Neural cell (in vitro differentiated cells): ENCODE results near the gene CDC6. TPM values are rescaled to one million over a fixed set of nuclear protein-coding genes. Genes with fewer than 3 reads are reported as not detected.
"Not testable (repeated sequence)": the region's sequence is repeated elsewhere in the genome, so short reads cannot be mapped to it uniquely, and the experiment has no call there.

Experiments used
- H2AFZ ChIP-seq: fragments of 200-600, 300-800 bp; sonication (generic), shearing (Covaris generic); 2 replicates; pipeline ENCODE4 v1.6.0; 2014; ENCODE audit warnings: low read depth, mild to moderate bottlenecking, antibody characterized with exemption, low read length, moderate library complexity
- H3F3A ChIP-seq: fragments of 200-600 bp; shearing (Covaris generic); 2 replicates; pipeline ENCODE4 v1.6.1; 2016; ENCODE audit warnings: mild to moderate bottlenecking, moderate library complexity, mixed read lengths, antibody characterized with exemption, low read length; ENCODE audit not compliant: insufficient read depth, poor library complexity, severe bottlenecking
- H3K27ac ChIP-seq: fragments of 200-600, 300-800 bp; sonication (generic), shearing (Covaris generic); 2 replicates; pipeline ENCODE4 v1.5.1; 2014; ENCODE audit warnings: mild to moderate bottlenecking, low read length, moderate library complexity
- H3K27me3 ChIP-seq: fragments of 300-800, 200-600 bp; sonication (generic), shearing (Covaris generic); 2 replicates; pipeline ENCODE4 v1.6.0; 2014; ENCODE audit warnings: mild to moderate bottlenecking, low read depth, low read length, moderate library complexity; ENCODE audit not compliant: insufficient read depth
- H3K36me3 ChIP-seq: fragments of 300-800, 200-600 bp; sonication (generic), shearing (Covaris generic); 2 replicates; pipeline ENCODE4 v1.5.1; 2014; ENCODE audit warnings: mild to moderate bottlenecking, antibody characterized with exemption, low read length, moderate library complexity; ENCODE audit not compliant: insufficient read depth
- H3K4me2 ChIP-seq: fragments of 300-800, 200-600 bp; sonication (generic), shearing (Covaris generic); 2 replicates; pipeline ENCODE4 v1.6.0; 2014; ENCODE audit warnings: mild to moderate bottlenecking, low read length
- H3K4me3 ChIP-seq: fragments of 300-800, 200-600 bp; sonication (generic), shearing (Covaris generic); 2 replicates; pipeline ENCODE4 v1.5.1; 2014; ENCODE audit warnings: mild to moderate bottlenecking, low read length, moderate library complexity
- H3K79me2 ChIP-seq: fragments of 200-600 bp; shearing (Covaris generic); replicated peaks from 2 replicates; pipeline ENCODE4 v1.6.0; 2014; ENCODE audit warnings: mild to moderate bottlenecking, low read length, moderate library complexity; ENCODE audit not compliant: insufficient read depth
- H3K9ac ChIP-seq: fragments of 300-800, 200-600 bp; sonication (generic), shearing (Covaris generic); 2 replicates; pipeline ENCODE4 v1.6.1; 2016; ENCODE audit warnings: mild to moderate bottlenecking, low read length, mixed read lengths
- H3K9me2 ChIP-seq: fragments of 200-600 bp; shearing (Covaris generic); 2 replicates; pipeline ENCODE4 v1.6.1; 2016; ENCODE audit warnings: mild to moderate bottlenecking, low read length, mixed read lengths; ENCODE audit not compliant: insufficient read depth
- H3K9me3 ChIP-seq: fragments of 200-600, 300-800 bp; sonication (generic), shearing (Covaris generic); 2 replicates; pipeline ENCODE4 v1.6.1; 2016; ENCODE audit warnings: mild to moderate bottlenecking, mixed run types, low read length, moderate library complexity, mixed read lengths
- H4K20me1 ChIP-seq: fragments of 200-600 bp; shearing (Covaris generic); 2 replicates; pipeline ENCODE4 v1.6.1; 2016; ENCODE audit warnings: mild to moderate bottlenecking, mixed run types; ENCODE audit not compliant: insufficient read depth
- EP300 ChIP-seq: fragments of 450-650 bp; conservative IDR thresholded peaks from 2 replicates; pipeline ENCODE4 v1.6.1; 2014; ENCODE audit warnings: antibody characterized with exemption, mild to moderate bottlenecking, moderate library complexity; ENCODE audit not compliant: poor library complexity, severe bottlenecking
- EZH2 ChIP-seq: fragments of 200-600, 300-800 bp; shearing (Covaris generic), sonication (generic); IDR thresholded peaks from 2 replicates; pipeline ENCODE4 v1.6.1; 2014; ENCODE audit warnings: antibody characterized with exemption, low read length, borderline replicate concordance, mild to moderate bottlenecking; ENCODE audit not compliant: insufficient read depth, poor library complexity, severe bottlenecking
- MXI1 ChIP-seq: fragments of 450-650 bp; conservative IDR thresholded peaks from 2 replicates; pipeline ENCODE4 v1.6.1; 2014; ENCODE audit warnings: antibody characterized with exemption, mild to moderate bottlenecking; ENCODE audit not compliant: poor library complexity, severe bottlenecking
- POLR2AphosphoS5 ChIP-seq: IDR thresholded peaks from 2 replicates; pipeline ENCODE4 v1.6.1; 2012
- RAD21 ChIP-seq: fragments of 450-650 bp; conservative IDR thresholded peaks from 2 replicates; pipeline ENCODE4 v1.6.1; 2014; ENCODE audit warnings: antibody characterized with exemption, mild to moderate bottlenecking, moderate library complexity
- REST ChIP-seq: IDR thresholded peaks from 2 replicates; pipeline ENCODE4 v1.6.1; 2012; ENCODE audit warnings: borderline replicate concordance
- SMC3 ChIP-seq: fragments of 450-650 bp; conservative IDR thresholded peaks from 2 replicates; pipeline ENCODE4 v1.6.1; 2014; ENCODE audit warnings: antibody characterized with exemption, mild to moderate bottlenecking, moderate library complexity; ENCODE audit not compliant: poor library complexity
- TAF1 ChIP-seq: IDR thresholded peaks from 2 replicates; pipeline ENCODE4 v1.6.1; 2012; ENCODE audit warnings: low read depth
- polyA plus RNA-seq: library from polyadenylated mRNA; depleted of rRNA; stranded (reverse); fragments of >200 nt; gene quantifications from 2 replicates; pipeline ENCODE4 v1.2.3, GENCODE V29; 2014
- TF ChIP-seq, protein P1 (sequence below): fragments of 450-650 bp; IDR thresholded peaks from 2 replicates; pipeline ENCODE4 v1.5.1; 2014; ENCODE audit warnings: antibody characterized with exemption, mild to moderate bottlenecking, moderate library complexity; ENCODE audit not compliant: poor library complexity, severe bottlenecking

Gene CDC6
- polyA plus RNA-seq, 1 donor from 2014 or later, result 2.2 TPM

DNA sequence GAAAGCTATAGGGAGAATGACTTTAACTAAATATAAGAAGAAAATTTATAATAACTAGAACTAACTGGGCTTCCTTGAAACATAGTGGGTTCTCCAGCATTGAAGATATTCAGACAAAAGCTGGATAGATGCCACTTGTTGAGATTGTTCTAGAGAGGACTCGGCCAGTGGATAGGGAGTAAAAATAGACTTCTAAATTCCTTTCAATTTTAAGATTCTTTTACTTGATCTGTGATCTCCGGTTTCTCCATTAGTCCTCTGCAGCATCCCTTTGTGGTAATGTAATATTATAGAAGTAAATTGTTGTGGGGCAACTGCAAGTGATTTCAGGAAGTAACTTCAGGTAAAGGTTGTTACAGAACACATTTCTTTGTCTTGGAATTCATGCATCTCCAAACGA lies 11.0 kb downstream of the CDC6 start:
- TF ChIP-seq MXI1, result no peak
- TF ChIP-seq TAF1, result no peak
- TF ChIP-seq, protein P1, sequence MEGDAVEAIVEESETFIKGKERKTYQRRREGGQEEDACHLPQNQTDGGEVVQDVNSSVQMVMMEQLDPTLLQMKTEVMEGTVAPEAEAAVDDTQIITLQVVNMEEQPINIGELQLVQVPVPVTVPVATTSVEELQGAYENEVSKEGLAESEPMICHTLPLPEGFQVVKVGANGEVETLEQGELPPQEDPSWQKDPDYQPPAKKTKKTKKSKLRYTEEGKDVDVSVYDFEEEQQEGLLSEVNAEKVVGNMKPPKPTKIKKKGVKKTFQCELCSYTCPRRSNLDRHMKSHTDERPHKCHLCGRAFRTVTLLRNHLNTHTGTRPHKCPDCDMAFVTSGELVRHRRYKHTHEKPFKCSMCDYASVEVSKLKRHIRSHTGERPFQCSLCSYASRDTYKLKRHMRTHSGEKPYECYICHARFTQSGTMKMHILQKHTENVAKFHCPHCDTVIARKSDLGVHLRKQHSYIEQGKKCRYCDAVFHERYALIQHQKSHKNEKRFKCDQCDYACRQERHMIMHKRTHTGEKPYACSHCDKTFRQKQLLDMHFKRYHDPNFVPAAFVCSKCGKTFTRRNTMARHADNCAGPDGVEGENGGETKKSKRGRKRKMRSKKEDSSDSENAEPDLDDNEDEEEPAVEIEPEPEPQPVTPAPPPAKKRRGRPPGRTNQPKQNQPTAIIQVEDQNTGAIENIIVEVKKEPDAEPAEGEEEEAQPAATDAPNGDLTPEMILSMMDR, result no peak
- TF ChIP-seq RAD21, result no peak
- TF ChIP-seq REST, result no peak
- no peak for TF ChIP-seq EP300
- TF ChIP-seq EZH2, result no peak
- no peak for TF ChIP-seq POLR2AphosphoS5
- no peak for TF ChIP-seq SMC3
- Histone ChIP-seq H3K9me2 (no peaks in the 10 kb centered on the region), H2AFZ (no peak overlapping the region), H3K9ac (no peak overlapping the region), H3K9me3 (no peaks in the 10 kb centered on the region), H3K27ac (no peak overlapping the region), H3F3A (no peaks in the 10 kb centered on the region), H3K4me2 (no peak overlapping the region), H3K36me3 (no peaks in the 10 kb centered on the region), H3K4me3 (no peak overlapping the region), H3K79me2 (no peaks in the 10 kb centered on the region), H3K27me3 (no peaks in the 10 kb centered on the region), H4K20me1 (no peaks in the 10 kb centered on the region)

GRCh38 chr17:40299159-40299757 lies 11.6 kb downstream of the CDC6 start:
- not testable (repeated sequence) for H3K27ac ChIP-seq, H3K9ac ChIP-seq, H3K36me3 ChIP-seq, H2AFZ ChIP-seq, H3K4me3 ChIP-seq, H3F3A ChIP-seq, H3K4me2 ChIP-seq, H3K9me3 ChIP-seq, H3K79me2 ChIP-seq, H3K27me3 ChIP-seq, H4K20me1 ChIP-seq, H3K9me2 ChIP-seq

GRCh38 chr17:40301315-40301714 lies 13.6 kb downstream of the CDC6 start:
- H3K9me3 ChIP-seq, result no peaks in the 10 kb centered on the region
- TF ChIP-seq EZH2 (no peak), TAF1 (no peak), POLR2AphosphoS5 (no peak), RAD21 (peak; percentile 67), MXI1 (no peak), SMC3 (peak; percentile 78), REST (no peak), EP300 (no peak)
- TF ChIP-seq, protein P1, result peak; percentile 65
- H3K36me3 ChIP-seq, result no peaks in the 10 kb centered on the region
- no peak overlapping the region for H2AFZ ChIP-seq
- H3K4me2 ChIP-seq, result no peak overlapping the region
- H3F3A ChIP-seq, result no peaks in the 10 kb centered on the region
- H3K4me3 ChIP-seq, result no peak overlapping the region
- H3K9ac ChIP-seq, result no peak overlapping the region
- H4K20me1 ChIP-seq, result no peaks in the 10 kb centered on the region
- no peaks in the 10 kb centered on the region for H3K9me2 ChIP-seq
- no peaks in the 10 kb centered on the region for H3K27me3 ChIP-seq
- H3K27ac ChIP-seq, result no peak overlapping the region
- no peaks in the 10 kb centered on the region for H3K79me2 ChIP-seq
